NT2/D1 (cell line): Measurements from ENCODE around the gene OGA.

Experiments
- DNase-seq: peaks from one replicate; pipeline ENCODE4 v3.0.0-alpha.2; 2011; ENCODE audit warnings: low read depth, low spot score
- H3K27me3 ChIP-seq: 2 replicates; pipeline ENCODE4 v1.6.0; 2011; ENCODE audit warnings: mild to moderate bottlenecking; ENCODE audit not compliant: insufficient read length, insufficient read depth
- H3K36me3 ChIP-seq: 2 replicates; pipeline ENCODE4 v1.6.1; 2011; ENCODE audit warnings: mild to moderate bottlenecking, low read length, mixed read lengths; ENCODE audit not compliant: insufficient read depth, insufficient read length
- H3K4me1 ChIP-seq: 2 replicates; pipeline ENCODE4 v1.5.1; 2011; ENCODE audit not compliant: insufficient read depth, insufficient read length
- H3K4me3 ChIP-seq: 2 replicates; pipeline ENCODE4 v1.5.1; 2011; ENCODE audit warnings: low read depth; ENCODE audit not compliant: insufficient read length
- H3K9ac ChIP-seq: 2 replicates; pipeline ENCODE4 v1.6.0; 2011; ENCODE audit warnings: low read depth; ENCODE audit not compliant: insufficient read length
- H3K9me3 ChIP-seq: 2 replicates; pipeline ENCODE4 v1.5.1; 2011; ENCODE audit warnings: mild to moderate bottlenecking, low read length; ENCODE audit not compliant: insufficient read depth
- SUZ12 ChIP-seq: IDR thresholded peaks from 2 replicates; pipeline ENCODE4 v1.6.1; 2011; ENCODE audit not compliant: insufficient read length, insufficient read depth; ENCODE audit errors: extremely low read depth
- YY1 ChIP-seq: IDR thresholded peaks from 2 replicates; pipeline ENCODE4 v1.6.1; 2011; ENCODE audit not compliant: insufficient read length, insufficient read depth
- ZNF274 ChIP-seq: IDR thresholded peaks from 2 replicates; pipeline ENCODE4 v1.6.1; 2011; ENCODE audit warnings: mild to moderate bottlenecking, low read depth, low read length

The OGA gene

GRCh38 chr10:101767966-101768790 lies 50.1 kb downstream of the OGA start:
- peaks cover 34% of the 10 kb centered on the region for H3K27me3 ChIP-seq
- H3K9me3 ChIP-seq: no peaks in the 10 kb centered on the region
- no peak for TF ChIP-seq SUZ12
- TF ChIP-seq ZNF274: no peak
- no peak for TF ChIP-seq YY1
- peaks cover 4% of the 10 kb centered on the region for H3K4me1 ChIP-seq
- no peak for DNase-seq
- no peak overlapping the region for H3K9ac ChIP-seq
- H3K36me3 ChIP-seq: no peaks in the 10 kb centered on the region
- H3K4me3 ChIP-seq: no peak overlapping the region

GRCh38 chr10:101767600-101767945 lies 50.7 kb downstream of the OGA start:
- Histone ChIP-seq H3K36me3 (no peaks in the 10 kb centered on the region), H3K4me1 (peaks cover 4% of the 10 kb centered on the region), H3K4me3 (no peak overlapping the region), H3K9me3 (no peaks in the 10 kb centered on the region), H3K27me3 (peaks cover 28% of the 10 kb centered on the region), H3K9ac (no peak overlapping the region)
- no peak for DNase-seq
- no peak for TF ChIP-seq ZNF274
- TF ChIP-seq YY1: no peak
- no peak for TF ChIP-seq SUZ12

DNA sequence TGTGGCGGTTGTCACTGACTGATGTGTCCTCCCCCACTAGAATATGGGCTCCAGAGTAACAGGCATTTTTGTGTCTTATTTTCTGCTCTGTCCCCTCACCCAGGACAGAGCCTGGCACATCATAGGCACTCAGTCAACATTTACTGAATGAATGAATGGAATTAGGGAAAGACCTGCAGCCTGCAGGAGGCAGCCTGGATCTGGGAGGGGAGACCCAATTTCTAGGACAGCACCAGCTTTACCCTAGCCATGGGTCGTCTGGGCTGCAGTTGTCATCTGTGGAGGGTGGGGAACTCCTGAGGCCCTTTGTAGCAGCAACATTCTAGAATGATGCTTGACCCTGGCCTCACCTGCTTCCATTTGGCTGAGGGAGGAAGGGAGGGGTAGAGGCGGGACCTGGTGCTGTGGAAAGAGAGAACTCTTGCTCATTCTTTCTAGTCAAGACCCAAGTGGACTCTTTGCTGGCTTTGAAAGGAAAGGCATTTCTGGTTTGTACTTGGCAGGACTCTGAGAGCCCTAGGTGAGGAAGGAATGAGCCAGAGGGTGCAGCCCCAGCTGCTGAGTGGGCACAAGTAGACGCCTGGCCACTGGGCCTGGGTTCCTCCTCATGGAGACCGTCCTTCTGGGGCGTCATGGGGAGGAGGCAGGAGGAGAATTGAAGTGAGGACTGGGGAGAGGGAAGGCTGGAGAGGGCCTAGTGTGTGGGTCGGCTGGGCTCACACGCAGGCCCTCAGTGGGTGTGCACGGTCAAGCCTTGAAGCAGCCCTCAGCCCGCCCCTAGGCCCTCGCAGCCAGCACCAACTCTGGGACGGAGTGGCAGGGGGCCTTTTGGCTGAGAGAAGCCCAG lies 51.3 kb downstream of the OGA start:
- H3K4me1 ChIP-seq: peaks cover 2% of the 10 kb centered on the region
- DNase-seq: no peak
- no peak for TF ChIP-seq YY1
- TF ChIP-seq SUZ12: no peak
- no peak overlapping the region for H3K9ac ChIP-seq
- no peak overlapping the region for H3K4me3 ChIP-seq
- H3K36me3 ChIP-seq: no peaks in the 10 kb centered on the region
- no peaks in the 10 kb centered on the region for H3K9me3 ChIP-seq
- H3K27me3 ChIP-seq: peaks cover 22% of the 10 kb centered on the region

GRCh38 chr10:101766306-101766705 lies 51.9 kb downstream of the OGA start:
- no peak for TF ChIP-seq ZNF274
- TF ChIP-seq SUZ12: no peak
- no peak for TF ChIP-seq YY1
- H3K9me3 ChIP-seq: no peaks in the 10 kb centered on the region
- peaks cover 2% of the 10 kb centered on the region for H3K4me1 ChIP-seq
- no peak for DNase-seq
- H3K4me3 ChIP-seq: no peak overlapping the region
- no peaks in the 10 kb centered on the region for H3K36me3 ChIP-seq
- H3K9ac ChIP-seq: no peak overlapping the region
- H3K27me3 ChIP-seq: peaks cover 17% of the 10 kb centered on the region

GRCh38 chr10:101763141-101763846 lies 55.0 kb downstream of the OGA start:
- DNase-seq: no peak
- no peaks in the 10 kb centered on the region for H3K9me3 ChIP-seq

GRCh38 chr10:101762736-101763135 lies 55.5 kb downstream of the OGA start:
- Histone ChIP-seq H3K4me3 (no peak overlapping the region), H3K4me1 (peaks cover 4% of the 10 kb centered on the region), H3K27me3 (peaks cover 9% of the 10 kb centered on the region), H3K9ac (no peak overlapping the region), H3K9me3 (no peaks in the 10 kb centered on the region), H3K36me3 (no peaks in the 10 kb centered on the region)
- no peak for DNase-seq
- TF ChIP-seq SUZ12: no peak
- TF ChIP-seq YY1: no peak
- TF ChIP-seq ZNF274: no peak

More at GRCh38 chr10:101763141-101763846, 55.0 kb downstream of the OGA start:
- no peak overlapping the region for H3K4me3 ChIP-seq
- no peaks in the 10 kb centered on the region for H3K36me3 ChIP-seq
- TF ChIP-seq SUZ12 (no peak), ZNF274 (no peak), YY1 (no peak)
- H3K27me3 ChIP-seq: peaks cover 9% of the 10 kb centered on the region
- H3K4me1 ChIP-seq: peaks cover 4% of the 10 kb centered on the region
- H3K9ac ChIP-seq: no peak overlapping the region

DNA sequence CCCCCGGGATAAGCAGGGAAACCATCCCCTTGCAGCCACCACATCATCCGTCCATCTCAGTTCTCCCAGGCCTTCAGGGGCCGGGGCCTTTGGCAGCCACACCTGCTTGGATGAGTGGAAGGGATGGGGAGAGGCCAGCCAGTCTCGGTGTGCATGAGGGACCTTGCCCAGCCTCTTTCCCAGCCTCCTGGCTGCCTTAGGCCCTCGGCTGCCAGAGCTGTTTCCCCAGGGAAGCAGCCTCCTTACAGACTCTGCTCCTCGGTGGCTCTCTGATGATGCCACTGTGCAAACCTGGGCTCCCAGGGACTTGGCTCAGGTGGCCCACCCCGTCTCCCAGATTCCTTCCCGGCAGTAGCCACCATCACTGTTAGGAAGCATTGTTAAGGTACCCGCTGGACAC lies 57.0 kb downstream of the OGA start:
- no peak for TF ChIP-seq ZNF274
- H3K4me3 ChIP-seq: no peak overlapping the region

More for the DNA sequence above, 57.0 kb downstream of the OGA start:
- Histone ChIP-seq H3K9me3 (no peaks in the 10 kb centered on the region), H3K4me1 (peaks cover 4% of the 10 kb centered on the region), H3K27me3 (peaks cover 9% of the 10 kb centered on the region), H3K36me3 (no peaks in the 10 kb centered on the region), H3K9ac (no peak overlapping the region)
- DNase-seq: no peak
